ENCODE measurements around the gene PTGFRN.

PTGFRN gene

DNA sequence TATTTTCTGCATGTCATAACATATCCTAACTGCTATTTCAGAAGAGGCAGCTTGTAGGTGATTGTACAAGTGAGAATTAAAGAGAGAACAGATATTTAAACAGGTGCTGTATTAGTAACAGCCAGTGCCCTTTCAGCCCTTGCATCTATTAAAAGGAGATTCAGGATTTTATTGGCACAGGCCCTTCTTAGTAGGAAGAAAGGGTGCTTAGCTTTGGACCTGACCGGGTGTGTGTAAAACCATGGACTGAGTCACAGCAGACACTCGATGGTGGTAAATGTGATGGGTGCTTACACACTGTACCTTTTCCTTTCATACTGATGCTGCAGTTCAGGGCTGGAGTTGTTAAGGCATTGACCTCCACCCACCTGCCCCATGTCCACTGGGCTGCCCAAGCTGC is 79.2 kb downstream of the PTGFRN start:
- Histone ChIP-seq H3K4me3 (no peak overlapping the region), H3K27ac (peak overlapping the region in 1 of 2 donors; percentile 62)
- no peak for DNase-seq (ENCODE audit: low spot score)
- TF ChIP-seq, protein P1, sequence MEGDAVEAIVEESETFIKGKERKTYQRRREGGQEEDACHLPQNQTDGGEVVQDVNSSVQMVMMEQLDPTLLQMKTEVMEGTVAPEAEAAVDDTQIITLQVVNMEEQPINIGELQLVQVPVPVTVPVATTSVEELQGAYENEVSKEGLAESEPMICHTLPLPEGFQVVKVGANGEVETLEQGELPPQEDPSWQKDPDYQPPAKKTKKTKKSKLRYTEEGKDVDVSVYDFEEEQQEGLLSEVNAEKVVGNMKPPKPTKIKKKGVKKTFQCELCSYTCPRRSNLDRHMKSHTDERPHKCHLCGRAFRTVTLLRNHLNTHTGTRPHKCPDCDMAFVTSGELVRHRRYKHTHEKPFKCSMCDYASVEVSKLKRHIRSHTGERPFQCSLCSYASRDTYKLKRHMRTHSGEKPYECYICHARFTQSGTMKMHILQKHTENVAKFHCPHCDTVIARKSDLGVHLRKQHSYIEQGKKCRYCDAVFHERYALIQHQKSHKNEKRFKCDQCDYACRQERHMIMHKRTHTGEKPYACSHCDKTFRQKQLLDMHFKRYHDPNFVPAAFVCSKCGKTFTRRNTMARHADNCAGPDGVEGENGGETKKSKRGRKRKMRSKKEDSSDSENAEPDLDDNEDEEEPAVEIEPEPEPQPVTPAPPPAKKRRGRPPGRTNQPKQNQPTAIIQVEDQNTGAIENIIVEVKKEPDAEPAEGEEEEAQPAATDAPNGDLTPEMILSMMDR (IDR thresholded peaks at IDR 0.05): no peak

DNA sequence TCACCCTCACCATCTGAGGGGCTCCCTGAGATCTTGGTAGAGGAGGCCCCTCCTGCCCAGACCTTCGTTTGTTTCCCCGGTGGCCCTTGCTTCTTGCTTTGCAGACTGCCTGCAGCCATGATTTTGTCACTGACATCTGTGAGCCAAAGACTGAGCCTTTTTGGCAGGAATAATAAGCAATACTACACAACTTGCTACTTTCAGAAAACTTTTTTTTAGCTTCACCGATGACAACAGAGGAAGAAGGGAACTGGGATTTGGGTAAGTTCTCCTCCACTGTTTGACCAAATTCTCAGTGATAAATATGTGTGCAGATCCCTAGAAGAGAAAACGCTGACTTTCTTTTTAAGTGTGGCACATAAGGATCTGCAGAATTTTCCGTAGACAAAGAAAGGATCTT is 80.1 kb downstream of the PTGFRN start:
- Histone ChIP-seq H3K27ac (peak overlapping the region in 1 of 2 donors; percentile 64), H3K4me3 (no peak overlapping the region)
- DNase-seq (ENCODE audit: low spot score): no peak
- TF ChIP-seq, protein P1 (IDR thresholded peaks at IDR 0.05): no peak

DNA sequence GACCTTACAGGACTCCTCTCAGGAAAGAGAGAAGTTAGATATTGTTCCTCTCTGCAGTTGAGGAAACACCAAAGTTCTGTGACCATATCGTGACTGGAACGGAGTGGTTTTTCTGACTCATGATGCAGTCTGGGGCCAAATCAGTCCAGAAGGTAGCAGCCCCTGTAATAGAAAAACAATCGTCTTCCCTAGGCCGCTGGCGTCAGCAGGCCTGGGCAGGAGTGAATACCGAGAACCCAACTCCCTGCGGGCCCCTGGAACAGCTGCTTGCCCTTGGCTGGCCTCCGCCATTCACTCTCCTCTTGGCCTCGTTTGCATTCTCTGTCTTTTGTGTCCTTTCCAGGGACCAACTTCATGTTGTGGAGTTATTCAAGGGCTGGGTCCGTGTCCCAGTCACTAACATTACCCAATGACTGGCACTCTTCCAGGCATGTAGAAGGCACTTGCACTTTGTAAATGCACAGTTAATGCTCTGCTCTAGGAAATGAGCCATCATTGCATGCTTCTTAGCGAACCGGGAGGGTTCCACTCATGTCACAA is 81.0 kb downstream of the PTGFRN start:
- peak overlapping the region; percentile 16 to 64 for H3K27ac ChIP-seq
- no peak overlapping the region for H3K4me3 ChIP-seq
- peak; percentile 89 for DNase-seq (ENCODE audit: low spot score)
- TF ChIP-seq, protein P1 (IDR thresholded peaks at IDR 0.05): no peak

DNA sequence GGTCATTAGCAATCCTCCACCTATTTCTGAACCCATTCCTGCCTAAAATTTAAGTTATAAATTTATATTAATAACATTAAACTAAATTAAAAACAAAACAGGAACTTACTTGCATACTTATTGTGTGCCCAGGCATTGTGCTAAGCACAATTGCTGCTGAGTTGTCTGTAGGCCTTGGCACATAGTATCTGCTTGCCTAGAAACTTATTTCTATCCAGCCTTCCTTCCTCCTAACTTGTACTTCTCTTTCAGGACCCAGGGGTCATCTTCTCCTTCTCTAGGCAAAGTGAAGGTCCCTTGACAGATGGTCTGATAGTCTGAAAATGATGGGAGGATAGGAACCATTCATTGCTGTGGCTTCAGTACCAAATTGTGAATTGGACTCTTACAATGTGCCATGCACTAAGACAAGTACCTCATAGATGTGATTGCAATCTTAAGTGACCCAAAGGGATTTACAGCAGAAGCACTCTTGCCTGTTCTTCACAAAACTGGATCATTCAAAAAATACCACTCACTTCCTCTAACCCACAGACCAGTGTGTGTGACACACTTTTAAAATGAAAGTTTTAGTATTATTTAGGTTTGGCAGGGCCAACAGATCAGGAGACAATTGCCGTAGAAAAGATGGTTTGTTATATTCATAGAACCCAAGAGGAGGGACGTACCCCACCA is 81.6 kb downstream of the PTGFRN start:
- H3K4me3 ChIP-seq: no peak overlapping the region
- TF ChIP-seq, protein P1 (IDR thresholded peaks at IDR 0.05): no peak
- peak overlapping the region; percentile 16 to 47 for H3K27ac ChIP-seq
- no peak for DNase-seq (ENCODE audit: low spot score)

DNA sequence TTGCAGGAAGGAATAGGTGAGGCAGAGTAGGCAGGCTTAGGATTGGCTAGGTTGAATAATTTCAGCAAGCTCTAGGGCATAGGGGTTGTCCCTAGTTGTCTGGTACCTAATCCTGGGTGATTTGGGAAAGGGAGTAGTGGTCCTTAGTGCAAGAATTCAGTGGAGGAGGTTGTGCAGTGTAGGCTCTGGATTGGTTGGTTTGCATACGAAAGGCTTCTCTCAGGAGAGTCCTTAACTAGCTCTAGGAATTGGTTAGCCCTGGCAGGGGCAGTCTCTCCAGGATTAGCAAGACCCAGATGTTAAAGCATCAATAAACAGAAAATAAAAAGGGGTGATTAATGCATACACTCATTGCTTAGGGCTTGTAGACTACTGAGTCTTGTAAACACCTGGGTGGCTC is 82.2 kb downstream of the PTGFRN start:
- Histone ChIP-seq H3K4me3 (no peak overlapping the region), H3K27ac (no peak overlapping the region)
- DNase-seq (ENCODE audit: low spot score): no peak
- TF ChIP-seq, protein P1 (IDR thresholded peaks at IDR 0.05): no peak

DNA sequence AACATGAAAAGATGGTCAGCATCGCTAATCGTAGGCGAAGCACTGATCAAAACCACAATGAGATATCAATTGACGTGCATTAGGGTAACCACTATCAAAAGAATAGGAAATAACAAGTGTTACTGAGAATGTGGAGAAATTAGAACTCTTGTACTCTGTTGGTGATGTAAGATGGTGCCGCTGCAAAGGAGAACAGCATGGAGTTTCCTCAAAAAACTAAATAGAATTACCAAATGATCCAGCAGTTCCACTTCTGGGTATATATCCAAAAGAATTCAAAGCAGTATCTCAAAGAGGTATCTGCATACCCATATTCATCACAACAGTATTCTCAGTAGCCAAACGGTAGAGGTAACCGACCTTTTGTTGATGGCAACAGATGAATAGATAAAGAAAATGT is 83.6 kb downstream of the PTGFRN start:
- Histone ChIP-seq H3K4me3 (no peak overlapping the region), H3K27ac (no peak overlapping the region)
- TF ChIP-seq, protein P1 (IDR thresholded peaks at IDR 0.05): no peak
- no peak for DNase-seq (ENCODE audit: low spot score)

DNA sequence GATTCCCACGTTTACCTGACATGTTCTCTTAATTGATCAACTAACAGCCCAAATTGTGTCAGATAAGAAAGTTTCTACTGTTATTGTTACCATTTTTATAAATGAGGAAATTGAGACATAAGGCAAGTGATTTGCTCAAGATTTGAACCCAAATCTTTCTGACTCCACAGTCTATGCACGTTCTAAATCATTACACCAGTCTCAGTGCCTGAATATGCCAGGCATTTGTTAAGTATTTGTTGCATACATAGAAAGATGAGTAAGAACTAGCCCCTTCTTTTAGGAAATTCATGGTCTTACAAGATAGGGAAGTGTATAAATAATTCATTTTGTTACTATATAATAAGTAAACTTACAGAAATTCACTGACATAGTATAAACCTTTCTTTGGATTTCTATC is 84.7 kb downstream of the PTGFRN start:
- no peak overlapping the region for H3K27ac ChIP-seq
- TF ChIP-seq, protein P1 (IDR thresholded peaks at IDR 0.05): no peak

More for the DNA sequence above, 84.7 kb downstream of the PTGFRN start:
- no peak overlapping the region for H3K4me3 ChIP-seq
- DNase-seq (ENCODE audit: low spot score): no peak

All from coronary artery (tissue), 2 donors.